HG02678 (cell line): ENCODE data around the gene STRN4.
A peak's percentile ranks its signal among the peaks of the same experiment; 100 is the strongest.

Experiments
- ATAC-seq: cut with Tn5 transposase; IDR thresholded peaks from one replicate; pipeline ENCODE4 v1.9.1; 2021; ENCODE audit warnings: mild to moderate bottlenecking, moderate library complexity; ENCODE audit not compliant: unreplicated experiment

The STRN4 gene

DNA sequence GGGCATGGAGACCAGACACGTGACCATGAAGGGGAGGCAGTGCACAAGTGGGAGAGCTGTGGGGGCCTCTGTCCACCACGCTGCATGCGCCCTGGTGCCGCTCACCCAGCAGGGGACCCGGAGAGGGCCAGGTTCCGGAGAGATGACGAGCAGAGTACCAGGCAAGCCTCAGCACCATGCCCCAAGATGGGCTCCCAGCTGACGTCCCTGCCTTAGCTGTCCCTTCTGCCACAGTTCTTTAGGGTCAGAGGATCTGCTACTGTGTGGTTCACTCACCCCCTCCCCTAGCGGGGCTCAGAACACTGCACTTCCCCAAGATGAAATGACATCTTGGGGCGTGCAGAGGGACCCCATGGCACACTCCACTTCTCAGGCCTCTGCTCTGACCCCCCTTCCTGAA is 19.7 kb downstream of the STRN4 start:
- ATAC-seq: no peak

DNA sequence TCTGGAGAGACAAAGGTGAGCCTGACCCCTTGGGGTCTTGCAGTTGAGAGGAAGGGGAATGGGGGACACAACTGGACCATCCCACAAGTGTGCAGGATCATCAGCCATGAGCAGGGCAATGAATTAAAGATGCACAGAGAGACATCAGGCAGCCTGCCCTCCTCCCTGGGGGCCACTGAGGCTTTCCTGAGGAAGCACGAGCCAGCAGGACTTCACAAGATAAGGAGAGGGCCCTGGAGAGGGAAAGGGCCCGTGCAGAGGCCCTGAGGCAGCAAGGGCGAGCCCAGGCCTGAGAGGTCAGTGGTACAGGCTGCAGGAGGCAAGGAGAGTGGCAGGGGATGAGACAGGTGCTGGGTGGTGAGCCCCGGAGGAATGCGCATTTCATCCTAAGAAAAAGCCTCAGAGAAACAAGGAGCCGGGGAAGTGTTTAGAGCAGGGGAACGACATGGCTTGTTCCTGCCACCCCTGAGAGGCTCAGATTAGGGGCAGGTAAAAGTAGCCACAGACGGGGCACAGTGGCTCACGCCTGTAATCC is 20.3 kb downstream of the STRN4 start:
- no peak for ATAC-seq

DNA sequence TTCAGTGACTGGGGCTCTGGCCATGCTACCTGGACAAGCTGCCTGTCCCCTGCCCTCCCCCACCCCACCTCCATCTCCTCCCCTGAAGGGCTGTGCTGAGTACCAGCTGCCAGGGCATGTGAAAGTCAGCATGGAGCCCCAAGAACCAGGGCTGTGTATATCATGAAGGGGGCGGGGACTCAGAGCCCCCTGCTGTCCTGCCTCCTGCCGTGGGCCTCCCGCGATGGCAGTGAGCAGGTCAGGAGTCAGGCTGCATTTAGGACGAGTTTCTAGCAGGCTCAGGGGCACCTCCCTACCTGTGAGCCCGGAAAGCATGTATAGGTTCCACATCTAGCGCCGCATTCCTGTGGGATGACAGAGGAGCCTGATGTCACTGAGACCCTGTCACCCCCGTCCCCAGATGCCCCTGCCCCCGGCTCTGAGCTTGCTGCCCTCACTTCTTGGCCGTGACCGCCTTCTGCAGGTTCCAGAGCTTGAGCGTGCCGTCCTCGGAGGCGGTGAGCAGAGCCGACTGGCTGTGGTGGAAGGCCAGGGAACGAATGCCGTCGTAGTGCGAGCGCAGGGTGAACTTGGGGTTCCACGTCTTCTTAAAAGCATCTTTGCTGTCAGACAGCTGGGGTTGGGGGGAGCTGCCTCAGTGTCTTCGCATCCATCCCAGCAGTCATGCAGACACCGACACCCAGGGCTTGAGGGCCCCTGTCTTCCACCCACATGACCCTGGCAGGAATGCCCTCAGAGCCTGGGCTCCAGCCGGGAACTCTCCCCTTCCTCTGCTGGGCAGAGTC is 21.0 kb downstream of the STRN4 start:
- no peak for ATAC-seq

DNA sequence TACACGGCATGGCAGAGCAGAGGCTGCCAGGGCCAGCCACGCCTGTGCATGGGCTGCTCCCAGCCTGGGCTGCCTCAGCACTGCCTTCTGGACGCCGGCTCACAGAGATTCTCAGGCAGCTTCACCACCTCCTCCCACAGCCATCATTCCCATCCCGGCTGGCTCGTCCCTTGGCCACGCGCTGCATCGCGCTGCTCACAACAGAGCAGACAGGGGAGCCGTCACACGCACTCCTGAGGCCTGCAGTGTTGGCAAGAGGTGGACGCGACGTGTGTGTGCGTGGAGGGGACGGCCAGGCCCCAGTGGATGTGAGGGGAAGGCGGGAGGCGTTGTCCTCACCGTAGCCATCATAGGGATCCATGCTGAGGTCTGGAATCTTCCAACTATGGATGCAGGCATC is 21.8 kb downstream of the STRN4 start:
- no peak for ATAC-seq

DNA sequence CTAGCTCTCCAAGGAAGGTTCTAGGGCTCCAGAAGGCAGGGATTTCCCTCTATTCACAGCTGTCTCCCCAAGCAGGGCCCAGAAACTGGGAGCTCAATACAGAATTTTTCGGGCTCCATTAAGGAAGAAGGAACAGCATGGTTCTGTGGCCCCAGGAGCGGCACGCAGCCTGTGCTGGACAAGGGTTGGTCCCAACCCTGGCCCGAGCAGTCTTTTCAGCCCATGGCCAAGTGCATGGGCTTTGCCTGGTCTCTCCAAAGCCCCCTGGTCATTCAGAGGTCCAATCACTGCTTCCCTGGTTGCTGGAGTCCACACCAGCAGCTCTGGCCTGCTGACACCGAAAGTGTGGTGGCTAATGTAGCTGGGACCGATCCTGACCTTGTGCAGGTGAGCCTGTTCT is 22.8 kb downstream of the STRN4 start:
- no peak for ATAC-seq

DNA sequence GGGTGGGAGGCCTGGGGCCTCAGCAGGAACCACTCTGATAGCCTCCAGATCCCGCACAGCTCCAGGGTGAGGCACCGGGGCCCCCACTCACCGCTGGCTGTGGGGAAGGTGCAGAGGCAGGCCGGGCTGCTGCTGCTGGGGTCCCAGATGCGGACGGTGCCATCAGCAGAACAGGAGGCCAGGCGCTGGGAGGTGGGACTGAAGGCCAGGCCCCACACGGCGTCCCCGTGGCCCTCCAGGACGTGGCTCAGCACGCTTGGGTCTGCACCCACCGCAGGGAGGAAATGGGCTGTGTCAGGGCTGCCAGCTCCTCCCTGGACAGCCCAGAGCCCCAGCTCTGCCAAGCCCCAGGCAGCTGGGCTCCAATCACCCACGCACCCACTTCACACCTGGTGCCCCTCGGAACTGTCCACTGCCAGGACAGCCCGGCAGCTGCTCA is 23.2 kb downstream of the STRN4 start:
- no peak for ATAC-seq

DNA sequence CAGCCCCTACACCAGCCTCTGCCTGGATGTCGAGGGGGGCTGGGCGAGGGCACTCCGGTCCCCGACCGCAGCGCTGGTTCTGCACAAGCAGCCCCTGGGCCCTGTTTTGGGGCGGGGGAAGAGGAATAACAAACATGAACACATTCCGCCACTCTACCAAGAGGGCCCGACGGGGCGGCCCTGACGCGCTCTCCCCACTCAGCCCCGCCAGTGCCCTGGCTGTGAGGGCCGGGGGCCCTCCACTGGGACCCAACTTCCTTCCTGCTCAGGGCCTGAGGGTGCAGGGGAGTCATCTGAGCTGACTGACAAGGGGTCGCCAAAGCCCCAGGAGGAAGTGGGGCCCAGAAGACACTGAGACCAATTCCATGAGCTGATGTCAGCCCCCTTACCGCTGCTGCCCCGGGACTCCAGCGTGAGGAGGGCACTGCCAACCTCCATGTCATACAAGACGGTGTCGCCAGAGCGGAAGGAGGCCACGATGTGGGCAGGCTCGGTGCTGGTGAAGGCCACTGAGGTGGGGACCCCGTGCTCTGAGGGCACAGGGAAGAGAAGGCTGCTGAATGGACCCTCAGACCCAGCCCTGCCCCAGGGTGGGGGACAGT is 23.7 kb downstream of the STRN4 start:
- no peak for ATAC-seq

DNA sequence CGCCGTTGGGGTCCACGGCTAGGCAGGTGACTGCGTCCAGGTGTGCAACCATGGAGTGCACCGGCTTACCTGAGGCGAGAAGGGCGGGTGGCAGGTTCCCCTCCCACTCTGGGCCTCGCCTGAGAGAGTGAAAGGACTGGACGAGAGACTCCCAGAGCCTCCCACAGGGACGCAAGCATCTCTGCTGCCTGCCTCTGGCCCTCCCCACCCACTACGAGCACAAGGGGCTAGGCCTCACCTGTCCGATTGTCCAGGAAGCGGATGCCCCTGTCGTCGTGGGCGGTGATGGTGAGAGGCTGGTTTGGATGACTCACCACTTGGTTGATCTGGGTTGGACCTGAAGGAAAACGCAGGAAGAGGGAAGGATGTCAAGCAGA is 24.3 kb downstream of the STRN4 start:
- ATAC-seq: no peak

DNA sequence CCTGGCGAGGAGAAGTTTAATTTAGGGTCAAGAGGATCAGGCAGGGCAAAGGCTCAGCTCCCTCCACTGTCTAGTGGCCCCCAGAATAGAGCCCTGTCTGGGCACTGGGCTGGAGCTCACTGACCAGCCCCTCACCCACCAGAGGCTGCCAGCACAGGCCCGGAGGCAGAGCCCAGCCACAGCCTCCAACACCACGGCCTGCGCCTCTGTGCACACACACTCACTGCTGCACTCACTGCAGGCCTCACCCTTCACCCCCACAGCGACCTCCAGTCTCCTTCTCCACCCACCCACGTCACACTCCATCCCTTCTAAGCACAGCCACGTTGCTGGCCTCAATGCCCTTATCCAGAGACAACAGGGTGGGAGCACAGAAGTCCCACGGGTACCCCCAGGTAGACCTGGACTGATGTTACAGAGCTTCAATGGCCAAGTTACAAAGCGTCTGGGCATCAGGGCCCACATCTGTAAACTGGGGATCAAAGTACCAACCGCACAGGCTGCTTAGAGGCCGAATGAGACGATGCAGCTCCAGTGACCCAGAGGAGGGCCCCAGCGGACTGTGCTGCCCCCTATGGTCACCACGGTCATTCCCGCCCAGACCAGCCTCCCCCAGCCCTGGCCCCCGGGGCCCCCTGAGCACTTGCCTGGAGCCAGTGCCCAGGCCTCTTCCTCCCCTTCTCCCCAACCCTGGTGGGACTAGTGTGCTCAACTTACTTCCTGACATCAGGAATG is 24.8 kb downstream of the STRN4 start:
- no peak for ATAC-seq

DNA sequence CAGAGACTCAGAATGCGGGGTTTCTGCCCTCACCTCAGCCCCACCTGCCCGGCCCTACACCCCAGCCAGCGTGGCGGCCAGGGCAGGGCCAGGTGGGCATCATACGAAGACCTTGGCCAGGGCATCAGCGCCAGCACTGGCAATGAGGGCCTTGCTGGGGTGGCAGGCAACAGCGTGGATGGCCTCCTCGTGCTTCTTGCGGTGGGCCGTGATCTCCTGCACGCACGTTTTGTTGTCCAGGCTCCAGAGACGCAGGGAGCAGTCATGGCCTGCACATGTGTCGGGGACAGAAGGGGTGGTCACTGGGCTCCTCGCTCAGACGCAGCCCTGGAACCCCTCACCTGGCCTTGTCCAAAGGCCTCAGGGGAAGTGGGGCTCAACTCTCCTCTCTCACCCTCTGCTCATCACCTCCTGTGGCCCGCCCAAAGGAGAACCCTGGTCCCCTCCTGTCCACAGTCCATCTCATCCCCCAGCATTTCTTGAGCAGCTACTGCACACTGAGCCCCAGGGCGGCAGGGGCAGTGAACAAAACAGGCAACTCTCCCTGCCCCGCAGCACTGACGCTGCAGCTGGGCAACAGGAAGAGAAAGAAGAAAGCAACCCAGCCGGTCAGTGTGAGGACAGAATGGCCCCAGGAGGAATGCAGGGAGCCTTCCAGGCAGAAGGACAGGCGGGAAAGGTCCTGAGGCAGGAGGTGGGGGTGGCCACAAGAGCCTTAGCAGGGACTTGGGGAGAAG is 25.6 kb downstream of the STRN4 start:
- ATAC-seq: no peak

DNA sequence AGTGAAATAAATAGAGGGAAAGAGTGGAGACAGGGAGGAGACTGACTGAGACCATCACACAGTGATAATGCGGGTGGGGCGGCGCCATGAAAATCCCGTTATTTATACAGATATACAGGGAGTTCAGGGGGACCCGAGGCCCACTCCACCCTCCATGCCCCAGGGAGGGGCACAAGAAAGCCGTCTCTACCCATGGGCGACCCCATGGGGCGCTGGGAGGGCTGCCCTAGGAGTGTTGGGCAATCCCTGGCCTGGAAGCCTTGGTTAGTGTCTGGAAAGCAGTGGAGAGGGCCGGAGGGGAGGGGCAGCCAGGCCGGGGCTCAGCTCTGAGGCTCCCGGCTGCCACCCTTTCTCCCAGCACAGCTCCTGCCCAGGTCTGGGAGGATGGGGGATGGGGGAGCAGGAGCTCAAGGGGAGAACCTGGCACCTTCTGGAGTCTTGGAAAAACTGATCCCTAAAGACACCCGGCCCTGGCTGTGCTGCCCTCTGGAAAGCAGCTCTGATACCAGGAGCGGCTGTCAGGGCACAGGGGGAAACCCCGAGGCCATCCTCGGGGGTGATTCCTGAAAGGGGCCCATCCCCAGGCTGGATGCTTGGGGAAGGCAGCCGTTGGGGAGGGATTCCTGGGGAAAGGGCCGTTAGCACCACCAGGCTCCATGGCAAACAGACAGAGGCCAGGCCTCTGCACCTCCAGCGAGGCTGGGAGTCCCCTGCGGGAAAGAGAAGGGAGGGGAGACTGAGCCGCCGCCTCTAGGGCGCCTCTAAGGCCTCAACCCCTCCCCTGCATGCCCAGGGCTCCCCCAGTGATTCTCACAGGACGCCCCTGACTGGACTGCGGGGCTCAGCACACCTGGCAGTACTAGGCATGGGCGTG is 26.4 kb downstream of the STRN4 start:
- no peak for ATAC-seq

DNA sequence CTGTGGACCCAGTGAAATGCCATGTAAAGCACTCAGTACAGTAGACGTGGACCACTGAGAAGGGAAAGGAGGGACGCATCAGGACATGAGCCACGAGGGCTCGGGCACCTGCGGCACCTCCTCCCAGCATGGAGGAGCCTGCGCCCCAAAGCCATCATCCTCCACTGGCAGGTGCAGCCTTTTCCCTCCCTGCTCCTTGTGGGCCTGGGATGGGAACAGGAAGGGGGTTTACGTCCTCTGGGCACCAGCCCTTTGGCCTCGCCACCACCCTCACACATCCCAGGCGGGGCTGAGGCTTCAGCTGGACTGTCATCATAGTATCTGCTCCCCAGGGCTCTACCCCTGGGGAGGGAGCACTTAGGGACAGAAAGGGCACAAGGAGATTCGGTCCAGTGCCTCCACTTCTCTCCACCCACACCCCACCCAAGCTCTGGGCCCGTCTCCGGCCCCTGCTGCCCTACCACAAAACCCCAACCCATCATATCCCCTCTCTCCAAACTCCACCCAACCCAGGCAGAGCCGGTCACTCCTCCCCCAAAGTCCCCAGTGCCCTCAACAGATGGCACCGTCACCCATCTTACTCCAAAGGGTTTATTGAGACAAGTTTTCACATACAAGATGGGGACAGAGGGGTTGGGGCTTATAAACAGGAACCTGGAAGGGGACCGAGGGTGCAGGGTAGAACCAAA is 27.2 kb downstream of the STRN4 start:
- ATAC-seq: peak; percentile 38

DNA sequence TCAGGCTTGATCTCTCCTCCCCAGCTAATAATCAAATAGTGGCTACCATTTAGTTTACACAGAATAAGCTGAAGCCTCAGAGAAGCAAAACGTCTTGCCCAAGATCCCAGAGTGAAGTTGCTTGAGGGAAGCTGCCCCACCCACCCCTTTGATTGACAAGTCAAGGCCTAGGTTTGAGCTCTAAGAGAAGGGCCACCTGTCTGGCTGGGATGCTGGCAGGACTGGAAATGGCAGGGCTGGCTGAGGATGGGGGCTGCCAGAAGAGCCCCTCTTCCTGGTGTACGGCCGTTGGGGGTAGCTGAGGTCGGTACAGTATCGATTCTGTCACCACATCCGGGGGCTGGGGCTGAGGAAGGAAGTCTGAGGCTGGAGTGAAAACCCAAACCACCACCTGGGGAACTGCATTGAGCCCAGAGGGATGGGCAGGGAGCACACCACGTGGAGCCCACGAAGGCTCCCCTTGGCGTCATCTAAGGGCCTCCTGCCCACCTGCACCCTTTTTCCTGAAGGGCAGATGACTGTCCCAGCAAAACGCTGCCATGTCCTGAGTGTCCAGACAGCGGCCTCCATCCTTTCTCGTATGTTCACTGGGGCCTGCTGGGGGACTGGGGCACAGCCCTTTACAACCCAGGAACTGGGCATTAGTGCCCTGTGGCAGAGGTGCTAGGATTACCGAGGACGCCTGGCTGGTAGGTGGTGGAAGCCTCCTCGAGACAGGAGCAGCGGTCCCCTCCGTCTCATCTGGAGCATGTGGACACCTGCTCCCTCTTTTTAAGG is 27.9 kb downstream of the STRN4 start:
- ATAC-seq: peak; percentile 45

DNA sequence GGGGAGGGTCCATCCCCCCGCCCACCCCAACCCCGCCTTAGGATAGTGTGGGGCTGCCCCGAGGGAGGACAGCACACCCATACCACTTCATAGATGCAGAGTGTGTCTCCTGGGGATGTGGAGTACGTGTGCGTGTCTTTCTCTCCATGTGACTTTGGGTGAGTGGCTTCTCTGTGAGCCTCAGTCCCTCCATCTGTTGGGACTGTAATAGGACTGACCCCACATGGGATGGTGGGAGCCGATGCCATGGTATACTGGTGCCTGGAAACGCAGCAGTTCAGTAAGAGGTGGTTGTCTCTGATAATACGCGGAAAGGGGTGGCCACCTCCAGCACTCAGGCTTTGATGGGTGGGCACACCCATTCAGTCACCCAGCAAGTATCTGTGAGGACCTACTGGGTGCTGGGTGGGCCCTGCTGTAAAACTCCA is 28.5 kb downstream of the STRN4 start:
- no peak for ATAC-seq

DNA sequence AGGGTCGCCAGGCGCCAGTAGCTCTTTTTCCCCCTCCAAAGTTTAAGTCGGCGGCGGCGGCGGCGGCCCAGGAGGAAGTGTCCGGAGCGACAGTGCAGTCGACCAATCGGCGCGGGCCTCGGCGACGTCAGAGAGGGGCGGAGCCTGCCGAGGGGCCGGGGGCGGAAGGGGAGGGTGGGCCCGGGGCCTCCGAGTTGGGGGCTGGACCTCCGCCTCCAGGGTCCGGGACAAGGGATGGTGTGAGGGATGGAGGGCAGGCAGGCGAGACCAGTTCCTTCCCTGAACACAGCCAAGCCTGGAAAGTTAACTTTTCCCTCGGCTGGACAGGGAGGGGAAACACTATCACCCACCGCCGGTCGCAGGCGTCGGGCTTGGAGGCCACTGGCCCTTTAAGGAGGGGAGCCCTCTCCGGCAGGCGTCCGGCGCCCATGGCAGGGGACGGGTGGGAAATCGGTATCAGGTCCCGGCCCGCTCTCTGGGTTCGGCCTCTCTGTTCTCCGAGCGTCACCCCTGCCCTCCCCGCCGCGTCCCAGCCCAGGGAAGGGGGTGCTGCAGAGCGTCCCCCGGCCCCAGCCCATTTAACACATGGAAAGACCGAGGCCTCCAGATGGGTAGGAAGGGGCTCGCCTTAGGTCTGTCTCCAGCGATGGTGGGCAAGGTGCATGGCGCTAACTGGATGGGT is 29.1 kb downstream of the STRN4 start, which contains the start of gene PRKD2:
TSS of gene PRKD2 (minus strand) at position 81 of the 682 bp plus-strand sequence. CDS start 744 bp downstream, outside the sequence.
- ATAC-seq: peak; percentile 42

DNA sequence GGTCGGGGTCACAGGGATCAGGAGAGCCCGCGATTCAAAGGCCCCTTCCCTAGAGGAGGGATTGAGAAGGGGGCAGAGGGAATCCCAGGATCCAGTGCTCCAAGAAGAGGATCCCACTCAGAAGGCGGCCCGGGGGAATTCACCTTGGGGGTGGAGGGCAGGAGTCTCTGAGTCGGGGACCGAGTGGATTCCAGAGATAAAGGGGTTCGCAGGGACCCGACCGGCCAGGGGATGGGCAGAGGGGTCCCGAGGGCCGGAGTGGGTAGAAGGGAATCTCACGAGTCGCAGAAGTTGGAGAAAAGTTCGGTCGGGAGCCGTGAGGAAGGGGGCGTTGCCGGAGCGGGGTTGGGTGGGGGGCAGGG is 29.6 kb downstream of the STRN4 start:
- ATAC-seq: no peak

DNA sequence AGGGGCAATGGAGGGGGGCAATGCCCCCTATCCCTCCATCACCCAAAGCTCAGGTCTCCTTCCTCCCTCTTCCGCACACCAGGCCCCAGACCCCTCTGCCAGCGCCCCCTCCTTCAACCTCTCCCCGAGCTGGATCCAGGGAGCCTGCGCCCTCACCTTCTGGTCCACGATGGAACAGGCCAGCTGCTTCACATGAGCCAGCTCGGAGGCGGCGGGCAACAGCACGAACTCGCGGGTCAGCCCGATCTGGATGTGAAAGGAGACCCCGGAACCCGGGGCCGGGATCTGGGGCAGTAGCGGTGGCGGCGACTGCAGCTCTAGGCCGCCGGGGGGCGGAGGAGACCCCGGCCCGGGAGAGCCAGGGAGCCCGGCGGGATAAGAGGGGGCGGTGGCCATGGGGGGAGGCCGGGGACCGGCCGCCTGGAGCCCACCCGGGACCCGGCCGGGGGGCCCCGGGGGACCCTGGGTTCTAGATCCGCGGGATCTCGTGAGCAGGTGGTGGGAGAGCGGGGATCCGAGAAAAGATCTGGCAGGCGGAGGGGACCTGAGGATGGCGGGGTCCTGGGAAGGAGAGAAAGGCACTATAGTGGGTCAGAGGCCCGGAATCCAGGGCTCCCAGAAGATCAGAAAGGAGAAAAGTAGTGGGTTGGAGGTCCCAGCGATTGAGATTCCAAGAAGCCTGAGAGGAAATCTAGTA is 30.1 kb downstream of the STRN4 start:
- ATAC-seq: no peak

DNA sequence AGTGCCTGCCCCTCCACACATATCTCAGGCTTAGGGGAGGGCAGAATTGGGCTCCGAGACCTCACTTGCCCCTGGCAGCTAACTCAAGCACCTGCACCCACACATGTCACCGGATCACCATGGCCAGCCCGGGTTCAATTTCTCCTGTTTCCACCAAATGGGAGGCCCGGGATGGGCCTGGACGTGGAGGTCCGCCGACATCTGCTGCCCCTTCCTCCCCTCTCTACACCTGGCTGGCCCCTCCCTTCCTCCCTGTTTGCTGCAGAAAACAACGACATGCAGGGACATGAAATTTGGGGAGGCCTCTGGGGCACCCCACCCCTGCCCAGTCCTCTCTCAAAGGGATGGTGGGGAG is 30.7 kb downstream of the STRN4 start:
- no peak for ATAC-seq
